Activated naive CD4-positive, alpha-beta T cell treated with Interleukin-2 at 50 U/mL for 16 hours (primary cell): ENCODE measurements around the gene ZNF337.

Experiments used
- DNase-seq: peaks from one replicate; pipeline ENCODE4 v3.0.0-alpha.2; 2020

The ZNF337 gene

DNA sequence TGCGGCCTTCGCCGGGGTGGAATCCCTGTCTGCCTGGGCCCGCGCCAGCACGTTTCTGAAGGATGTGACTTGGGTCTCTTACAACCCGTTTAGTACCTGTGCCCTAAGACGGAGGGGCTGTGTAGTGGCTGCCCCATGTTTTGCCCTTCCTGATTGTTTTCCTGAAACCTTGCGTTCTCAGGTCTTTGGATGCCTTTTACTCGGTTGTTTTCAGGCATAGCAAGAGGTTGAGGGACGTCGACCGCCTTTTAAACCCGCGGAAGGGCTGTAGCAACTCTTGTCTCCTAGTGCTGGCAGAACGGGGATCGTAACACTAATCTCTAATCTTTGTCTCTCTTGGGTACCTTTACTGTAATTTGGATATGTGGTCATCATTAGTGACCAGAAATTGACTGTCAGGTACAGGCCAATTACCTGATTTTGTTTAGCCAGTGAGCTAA is 72.1 kb downstream of the ZNF337 start:
- DNase-seq: no peak
